ENCODE data around the gene MUC15.

DNA sequence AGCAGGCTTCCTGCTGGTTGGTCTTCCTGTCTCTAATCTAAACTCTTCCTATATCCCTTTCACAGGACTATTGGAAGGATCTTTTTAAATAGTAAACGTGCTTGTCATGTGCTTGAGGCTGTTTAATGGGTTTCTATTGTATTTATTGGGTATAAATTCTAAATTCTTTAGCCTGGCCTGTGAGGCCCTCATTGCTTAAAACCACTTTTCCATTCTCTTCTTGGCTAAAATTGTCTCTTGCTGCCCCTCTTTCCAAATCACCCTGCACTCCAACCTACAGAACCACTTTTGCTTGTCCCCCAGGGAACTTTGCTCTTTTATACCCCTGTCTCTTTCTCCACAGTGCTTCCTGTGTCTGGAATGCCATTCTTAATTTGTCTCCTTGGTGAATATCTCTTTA is 46.4 kb upstream of the MUC15 start:
- TF ChIP-seq, protein P1, sequence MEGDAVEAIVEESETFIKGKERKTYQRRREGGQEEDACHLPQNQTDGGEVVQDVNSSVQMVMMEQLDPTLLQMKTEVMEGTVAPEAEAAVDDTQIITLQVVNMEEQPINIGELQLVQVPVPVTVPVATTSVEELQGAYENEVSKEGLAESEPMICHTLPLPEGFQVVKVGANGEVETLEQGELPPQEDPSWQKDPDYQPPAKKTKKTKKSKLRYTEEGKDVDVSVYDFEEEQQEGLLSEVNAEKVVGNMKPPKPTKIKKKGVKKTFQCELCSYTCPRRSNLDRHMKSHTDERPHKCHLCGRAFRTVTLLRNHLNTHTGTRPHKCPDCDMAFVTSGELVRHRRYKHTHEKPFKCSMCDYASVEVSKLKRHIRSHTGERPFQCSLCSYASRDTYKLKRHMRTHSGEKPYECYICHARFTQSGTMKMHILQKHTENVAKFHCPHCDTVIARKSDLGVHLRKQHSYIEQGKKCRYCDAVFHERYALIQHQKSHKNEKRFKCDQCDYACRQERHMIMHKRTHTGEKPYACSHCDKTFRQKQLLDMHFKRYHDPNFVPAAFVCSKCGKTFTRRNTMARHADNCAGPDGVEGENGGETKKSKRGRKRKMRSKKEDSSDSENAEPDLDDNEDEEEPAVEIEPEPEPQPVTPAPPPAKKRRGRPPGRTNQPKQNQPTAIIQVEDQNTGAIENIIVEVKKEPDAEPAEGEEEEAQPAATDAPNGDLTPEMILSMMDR (IDR thresholded peaks at IDR 0.05) = no peak
- TF ChIP-seq POLR2A (IDR thresholded peaks at IDR 0.05) = no peak

Data from thyroid gland (tissue), 4 donors.